GM12892 (cell line): ENCODE measurements around the gene SMIM36.
"Not testable (repeated sequence)": the region's sequence is repeated elsewhere in the genome, so short reads cannot be mapped to it uniquely, and the experiment has no call there.

Experiments
- DNase-seq: peaks from one replicate; pipeline ENCODE4 v3.0.0; 2011; ENCODE audit not compliant: insufficient read length
- FAIRE-seq: peaks from 2 replicates; lab custom pipeline; 2011; peaks lifted over from hg19 to GRCh38; lab: Jason Lieb, UNC
- POLR2A ChIP-seq: IDR thresholded peaks from 2 replicates; pipeline ENCODE4 v1.6.1; 2011; ENCODE audit warnings: low read depth, low read length, control low read depth
- POLR2AphosphoS5 ChIP-seq: IDR thresholded peaks from 2 replicates; pipeline ENCODE4 v1.6.1; 2011; ENCODE audit warnings: low read depth, low read length, control low read depth
- TAF1 ChIP-seq: IDR thresholded peaks from 2 replicates; pipeline ENCODE4 v1.6.1; 2011; ENCODE audit warnings: low read depth, mild to moderate bottlenecking, control low read depth, low read length, borderline replicate concordance

SMIM36 gene

DNA sequence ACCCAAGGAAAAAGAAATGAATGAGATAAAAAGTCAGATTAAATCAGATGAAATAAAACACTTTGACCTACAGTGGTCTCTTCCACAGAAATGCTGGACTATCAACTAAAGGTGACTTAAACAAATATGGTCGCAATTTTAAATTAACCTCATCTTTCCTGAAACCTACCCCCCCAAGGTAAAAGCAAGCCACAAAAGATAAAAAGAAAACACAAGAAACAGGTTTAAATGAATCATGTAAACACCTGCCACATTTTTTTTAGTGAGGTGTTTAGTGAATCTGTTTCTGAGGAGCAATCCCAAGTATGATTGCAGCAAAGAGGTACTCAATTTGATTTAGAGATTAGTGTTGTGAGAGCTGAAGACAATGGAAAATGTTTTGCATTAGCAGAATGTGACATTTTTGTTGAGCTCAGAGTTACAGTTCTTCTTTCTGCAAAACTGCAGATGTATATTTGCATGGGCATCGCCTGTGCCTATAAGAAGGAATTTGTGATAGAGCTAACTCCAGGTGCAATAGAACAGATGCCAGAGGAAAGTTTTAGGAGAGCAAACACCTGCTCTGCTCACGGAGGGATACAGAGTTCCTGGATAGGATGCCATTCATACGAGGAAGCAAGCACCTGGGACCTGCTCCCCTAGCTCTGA is 86.2 kb downstream of the SMIM36 start:
- no peak for DNase-seq
- no peak for TF ChIP-seq TAF1
- TF ChIP-seq POLR2A: no peak
- TF ChIP-seq POLR2AphosphoS5: no peak
- peak; percentile 58 for FAIRE-seq

DNA sequence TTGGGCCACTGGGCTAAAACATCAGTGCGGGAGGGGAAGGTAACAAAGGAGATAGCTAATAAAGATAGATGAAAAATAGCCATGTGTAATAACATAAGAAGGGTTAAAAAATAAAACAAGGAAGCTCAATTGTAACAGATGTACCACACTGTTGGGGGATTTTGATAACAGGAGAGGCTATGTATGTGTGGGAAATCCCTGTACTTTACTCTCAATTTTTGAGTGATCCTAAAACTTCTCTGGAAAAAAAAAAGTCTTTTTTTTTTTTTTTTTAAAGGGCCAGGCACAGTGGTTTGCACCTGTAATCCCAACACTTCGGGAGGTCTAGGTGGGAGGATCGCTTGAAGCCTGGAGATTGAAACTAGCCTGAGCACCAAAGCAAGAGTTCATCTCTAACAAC is 87.7 kb downstream of the SMIM36 start:
- FAIRE-seq (no peak), DNase-seq (no peak)
- TF ChIP-seq POLR2A (no peak), TAF1 (no peak), POLR2AphosphoS5 (no peak)

DNA sequence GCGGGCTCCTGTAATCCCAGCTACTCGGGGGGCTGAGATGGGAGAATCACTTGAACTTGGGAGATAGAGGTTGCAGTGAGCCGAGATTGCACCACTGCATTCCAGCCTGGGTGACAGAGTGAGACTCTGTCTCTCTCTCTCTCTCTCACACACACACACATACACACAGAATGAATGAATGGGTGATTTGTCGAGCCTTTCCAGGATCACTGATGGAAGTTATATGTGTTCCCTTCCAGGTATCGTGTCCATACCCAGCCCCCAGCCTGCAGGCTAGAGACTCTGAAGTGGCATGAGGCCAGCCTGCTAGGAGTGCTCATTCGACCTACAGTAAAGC is 88.5 kb downstream of the SMIM36 start:
- FAIRE-seq, DNase-seq: not testable (repeated sequence)

DNA sequence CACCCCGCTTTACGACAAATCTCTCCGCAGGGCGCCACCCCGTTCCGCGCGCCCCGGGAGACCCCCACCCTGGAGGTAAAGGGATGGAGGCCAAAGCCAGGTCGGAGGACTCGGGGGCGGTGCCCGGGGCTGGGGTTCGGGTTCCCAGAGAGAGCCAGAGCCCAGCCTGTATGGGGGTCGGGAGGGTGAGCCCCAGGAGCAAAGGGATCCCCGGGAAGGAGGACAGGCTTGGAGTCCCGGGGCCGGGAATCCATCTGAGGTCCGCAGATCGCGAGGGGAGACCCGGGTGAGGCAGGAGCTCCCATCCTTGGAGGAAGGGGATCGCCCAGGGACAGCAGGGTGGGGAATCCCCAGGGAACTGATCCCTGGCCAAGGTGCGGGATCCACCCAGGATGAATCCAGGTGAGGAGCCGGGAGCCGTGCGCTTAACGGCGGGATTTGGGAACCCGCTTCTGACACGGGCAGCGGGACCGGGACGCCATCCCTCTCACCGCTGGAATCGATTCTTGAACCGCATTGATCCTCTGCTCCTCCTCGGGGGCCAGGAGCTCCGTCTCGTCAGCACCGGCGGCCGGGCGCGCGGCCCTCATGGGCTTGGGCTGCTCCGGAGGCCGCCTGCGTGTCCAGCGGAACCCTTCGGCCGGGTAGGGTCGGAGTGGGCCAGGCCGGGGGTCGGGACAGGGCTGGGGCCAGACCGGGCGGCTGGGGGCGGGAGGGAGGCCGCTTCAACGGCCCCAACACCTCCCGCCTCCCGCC is 89.9 kb downstream of the SMIM36 start, which contains the start of gene MMD:
Gene MMD, minus strand, starts transcription at position 657 of the 756 bp plus-strand sequence. Its CDS starts 140 bp downstream, at position 517.
- FAIRE-seq (peak; percentile 14), DNase-seq (no peak)
- TF ChIP-seq TAF1: 0 out of 2 replicates have a peak, but pooled peaks have one; percentile 23
- peak; percentile 43; the same call in 1 of the 2 replicates for TF ChIP-seq POLR2AphosphoS5
- TF ChIP-seq POLR2A: no peak; the same call in 1 of the 2 replicates

DNA sequence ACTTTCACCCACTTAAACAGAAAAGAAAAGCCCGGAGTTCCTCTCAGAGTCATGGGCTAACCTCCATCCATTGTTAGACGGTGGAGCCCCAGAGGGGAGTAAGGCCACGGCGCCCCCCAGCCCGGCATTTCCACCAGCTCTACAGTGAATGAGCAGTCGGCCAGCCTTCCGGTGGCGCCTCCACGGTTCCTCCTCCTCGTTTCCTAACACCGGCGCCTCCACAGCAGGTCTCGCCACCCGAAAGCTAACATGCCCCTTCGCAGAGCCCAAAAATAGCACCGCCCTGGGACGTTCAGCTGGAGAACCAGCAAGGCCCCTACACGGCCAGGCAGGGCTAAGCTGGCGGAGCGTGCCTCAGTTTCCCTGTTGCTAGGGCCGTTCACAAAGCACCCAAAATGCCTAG is 90.5 kb downstream of the SMIM36 start:
- TF ChIP-seq POLR2AphosphoS5: no peak
- no peak for TF ChIP-seq TAF1
- TF ChIP-seq POLR2A: no peak; the same call in 1 of the 2 replicates
- no peak for DNase-seq
- no peak for FAIRE-seq

DNA sequence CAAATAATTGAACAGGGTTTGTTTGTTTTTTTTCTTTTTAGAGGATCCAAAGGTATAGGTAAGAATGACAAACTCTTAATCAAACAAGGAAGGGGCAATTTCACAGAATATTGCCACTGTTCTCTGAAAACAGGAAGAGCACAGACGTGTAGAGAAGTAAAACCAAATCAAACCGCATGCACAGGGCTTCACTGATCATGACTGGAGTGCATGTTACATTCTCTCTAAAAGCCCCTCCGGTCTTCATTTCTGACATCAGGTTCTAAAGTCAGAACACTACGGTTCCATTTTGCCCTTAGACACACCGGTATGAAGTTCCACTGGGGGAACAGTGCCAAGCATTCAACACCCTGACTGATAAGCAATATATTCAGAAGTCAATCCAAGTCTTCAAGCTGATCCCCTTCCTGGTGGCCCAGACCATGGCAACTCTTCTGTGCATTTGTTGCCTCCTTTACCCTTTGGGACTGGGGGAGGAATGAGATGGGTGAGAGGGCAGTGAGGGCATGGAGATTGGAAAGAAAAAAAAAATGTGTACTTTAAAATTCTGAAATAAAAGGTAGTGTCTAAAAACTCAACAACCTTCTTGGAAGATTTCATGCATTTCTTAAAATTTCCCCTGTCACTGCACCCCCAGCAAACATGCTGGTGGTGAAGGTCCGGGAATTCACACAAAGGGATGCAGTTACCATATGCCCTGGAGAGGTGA is 91.0 kb downstream of the SMIM36 start:
- TF ChIP-seq POLR2A (peak; percentile 57; the same call in 1 of the 2 replicates), TAF1 (no peak), POLR2AphosphoS5 (peak; percentile 70; the same call in 1 of the 2 replicates)
- DNase-seq (no peak), FAIRE-seq (peak; percentile 70)

DNA sequence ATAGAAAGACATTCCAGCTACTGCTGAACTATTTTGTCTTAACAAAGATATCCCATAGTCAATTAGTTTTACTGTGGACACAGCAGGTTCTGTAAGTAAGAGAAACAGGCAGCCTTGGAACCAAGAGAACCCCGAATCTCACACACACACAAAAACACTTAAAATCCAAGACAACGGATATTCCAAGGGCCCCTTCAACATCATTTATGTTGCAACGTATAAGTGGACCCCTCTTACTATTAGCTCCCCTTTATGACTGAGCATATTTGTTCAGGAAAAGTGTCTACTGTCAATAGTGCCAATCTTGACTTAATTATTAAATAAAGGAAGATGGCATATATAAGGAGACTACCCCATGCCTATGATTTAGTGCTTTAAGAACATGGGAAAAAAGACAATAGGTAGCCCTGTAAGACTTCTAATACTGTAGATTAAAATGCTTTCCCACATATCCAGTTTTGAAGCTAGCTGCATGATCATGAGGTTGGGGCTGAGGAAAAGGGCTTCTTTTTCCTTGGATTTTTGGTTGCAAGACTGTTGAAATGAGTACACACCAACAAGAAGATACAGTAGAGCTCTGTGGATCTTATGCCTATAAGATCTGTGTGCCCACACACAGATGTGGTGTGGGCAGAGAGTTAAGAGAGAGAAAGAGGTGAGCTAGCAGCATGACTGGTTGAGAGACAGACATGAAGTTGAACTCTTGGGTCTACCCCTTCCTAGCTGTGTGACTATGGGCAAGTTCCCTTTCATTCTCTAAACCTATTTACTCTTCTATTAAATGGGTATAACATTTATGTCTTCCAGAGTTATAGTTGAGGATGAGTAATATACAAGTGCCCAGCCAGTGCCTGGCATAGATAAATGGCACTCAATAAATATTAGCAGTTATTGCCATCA is 92.6 kb downstream of the SMIM36 start:
- FAIRE-seq: no peak
- DNase-seq: no peak
- TF ChIP-seq TAF1: no peak
- TF ChIP-seq POLR2A: no peak; the same call in 1 of the 2 replicates
- TF ChIP-seq POLR2AphosphoS5: no peak

DNA sequence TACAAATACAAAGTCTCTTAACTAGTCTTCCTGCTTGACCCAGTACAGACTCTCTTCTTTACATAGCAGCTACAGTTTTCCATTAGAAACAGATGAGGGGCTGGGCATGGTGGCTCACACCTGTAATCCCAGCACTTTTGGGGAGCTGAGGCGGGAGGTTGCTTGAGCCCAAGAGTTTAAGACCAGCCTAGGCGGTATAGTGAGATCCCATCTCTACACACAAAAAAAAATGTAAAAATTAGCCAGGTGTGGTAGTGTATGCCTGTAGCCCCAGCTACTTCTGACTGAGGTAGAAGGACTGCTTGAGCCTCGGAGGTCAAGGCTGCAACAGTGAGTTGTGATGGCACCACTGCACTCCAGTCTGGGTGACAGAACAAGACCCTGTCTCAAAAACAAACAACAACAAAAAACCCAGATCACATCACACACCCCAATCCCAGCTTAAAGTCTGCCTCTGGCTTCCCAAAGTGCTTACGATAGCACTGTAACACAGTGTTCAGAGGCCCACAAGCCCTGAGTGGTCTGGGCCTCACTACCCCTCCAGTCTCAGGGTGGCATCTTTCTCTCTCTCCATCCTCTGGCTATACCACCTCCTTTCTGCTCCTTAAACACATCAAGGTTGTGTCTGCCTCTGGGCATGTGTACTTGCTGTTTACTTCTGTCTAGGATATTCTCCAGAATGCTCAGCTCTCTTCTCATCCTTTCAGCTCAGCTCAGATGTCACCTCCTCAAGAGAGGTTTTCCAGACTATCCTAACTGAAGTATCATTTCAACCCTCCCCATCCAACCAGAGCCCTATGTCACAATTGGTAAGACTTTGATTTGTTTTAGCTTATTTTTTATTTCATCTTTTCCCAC is 93.6 kb downstream of the SMIM36 start:
- no peak for FAIRE-seq
- TF ChIP-seq POLR2A (0 out of 2 replicates have a peak, but pooled peaks have one; percentile 17), TAF1 (no peak), POLR2AphosphoS5 (peak; percentile 57; the same call in 1 of the 2 replicates)

DNA sequence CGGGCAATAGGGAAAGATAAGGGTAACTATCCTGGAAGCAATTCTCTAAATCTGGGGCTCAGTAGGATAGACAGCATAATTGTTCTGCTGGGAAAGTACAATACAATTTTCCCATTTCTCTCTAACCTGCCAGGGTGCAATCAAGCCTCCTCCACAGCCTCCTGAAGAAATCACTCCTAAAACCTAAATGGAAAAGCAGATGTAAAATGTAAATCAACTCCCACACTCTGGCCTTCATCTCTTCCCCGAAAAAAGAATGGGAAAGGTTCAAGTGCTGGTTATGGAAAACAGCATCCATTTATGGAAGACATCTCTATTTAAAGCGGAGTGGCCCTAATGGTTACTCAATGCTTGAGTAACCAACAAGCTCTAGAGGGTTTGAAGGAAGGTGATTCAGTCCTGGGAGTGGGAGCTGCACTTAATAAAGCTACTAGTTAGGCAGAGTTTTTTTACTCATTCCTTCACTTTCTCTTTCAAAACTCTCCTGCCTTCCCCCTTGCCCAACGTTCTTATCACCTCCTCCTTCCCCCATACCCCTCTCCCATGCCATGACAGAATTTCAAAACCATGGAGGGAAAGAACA is 94.7 kb downstream of the SMIM36 start:
- FAIRE-seq (no peak), DNase-seq (no peak)
- TF ChIP-seq POLR2A (no peak), POLR2AphosphoS5 (no peak), TAF1 (no peak)

More for the DNA sequence above, 93.6 kb downstream of the SMIM36 start:
- no peak for DNase-seq

DNA sequence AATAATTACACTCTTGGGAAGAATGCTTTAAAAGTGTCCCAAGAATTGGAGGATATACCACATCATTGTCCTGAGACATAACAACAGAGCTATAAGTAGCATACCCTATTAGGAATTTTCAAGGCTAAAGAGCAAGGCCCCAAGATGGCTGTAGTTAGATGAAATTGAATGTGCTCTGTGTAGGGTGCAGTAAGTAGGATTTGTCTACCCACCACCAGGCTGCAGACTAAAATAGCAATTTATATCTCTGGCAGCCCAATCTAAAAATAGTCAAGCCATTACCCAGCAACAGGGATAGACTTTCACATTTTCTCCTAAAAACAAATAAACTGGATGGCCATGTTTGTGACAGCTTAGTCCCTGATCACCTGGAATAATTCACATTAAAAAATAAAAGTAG is 95.3 kb downstream of the SMIM36 start:
- FAIRE-seq (no peak), DNase-seq (no peak)
- TF ChIP-seq POLR2A (no peak), TAF1 (no peak), POLR2AphosphoS5 (no peak)
